RWPE2 (cell line): ENCODE measurements around the gene TLR1.

ENCODE experiments used
- ATAC-seq: fragments of 200-7000 bp; cut with Tn5 transposase; 3 replicates; pipeline ENCODE4 v1.9.1; 2021; ENCODE audit warnings: low read depth
- DNase-seq: peaks from one replicate; pipeline ENCODE4 v3.0.0-alpha.2; 2020; ENCODE audit warnings: low spot score
- H3K27ac ChIP-seq: fragments of 450-650 bp; 2 replicates; pipeline ENCODE4 v1.5.1; 2017; ENCODE audit warnings: mild to moderate bottlenecking; ENCODE audit not compliant: poor library complexity, severe bottlenecking
- H3K27me3 ChIP-seq: fragments of 250-450 bp; sonication (Bioruptor Pico); 2 replicates; pipeline ENCODE4 v1.5.1; 2021; ENCODE audit warnings: mild to moderate bottlenecking, moderate library complexity; ENCODE audit not compliant: insufficient read depth, poor library complexity, severe bottlenecking
- H3K36me3 ChIP-seq: fragments of 250-450 bp; sonication (Bioruptor Pico); 2 replicates; pipeline ENCODE4 v1.5.1; 2020; ENCODE audit warnings: low read depth, mild to moderate bottlenecking, moderate library complexity
- H3K4me1 ChIP-seq: fragments of 250-450 bp; sonication (Bioruptor Pico); 2 replicates; pipeline ENCODE4 v1.5.1; 2021; ENCODE audit warnings: mild to moderate bottlenecking, moderate library complexity; ENCODE audit not compliant: insufficient read depth, poor library complexity, severe bottlenecking
- H3K4me3 ChIP-seq: fragments of 250-450 bp; sonication (Bioruptor Pico); 2 replicates; pipeline ENCODE4 v1.5.1; 2021; ENCODE audit warnings: mild to moderate bottlenecking, moderate library complexity; ENCODE audit not compliant: severe bottlenecking
- H3K9me3 ChIP-seq: fragments of 250-450 bp; sonication (Bioruptor Pico); 2 replicates; pipeline ENCODE4 v1.5.1; 2021; ENCODE audit warnings: mild to moderate bottlenecking, moderate library complexity; ENCODE audit not compliant: severe bottlenecking
- TF ChIP-seq, protein P1 (sequence below): fragments of 450-650 bp; IDR thresholded peaks from one replicate; pipeline ENCODE4 v1.5.1; 2017; ENCODE audit warnings: mild to moderate bottlenecking, moderate library complexity; ENCODE audit not compliant: poor library complexity, severe bottlenecking

The TLR1 gene

DNA sequence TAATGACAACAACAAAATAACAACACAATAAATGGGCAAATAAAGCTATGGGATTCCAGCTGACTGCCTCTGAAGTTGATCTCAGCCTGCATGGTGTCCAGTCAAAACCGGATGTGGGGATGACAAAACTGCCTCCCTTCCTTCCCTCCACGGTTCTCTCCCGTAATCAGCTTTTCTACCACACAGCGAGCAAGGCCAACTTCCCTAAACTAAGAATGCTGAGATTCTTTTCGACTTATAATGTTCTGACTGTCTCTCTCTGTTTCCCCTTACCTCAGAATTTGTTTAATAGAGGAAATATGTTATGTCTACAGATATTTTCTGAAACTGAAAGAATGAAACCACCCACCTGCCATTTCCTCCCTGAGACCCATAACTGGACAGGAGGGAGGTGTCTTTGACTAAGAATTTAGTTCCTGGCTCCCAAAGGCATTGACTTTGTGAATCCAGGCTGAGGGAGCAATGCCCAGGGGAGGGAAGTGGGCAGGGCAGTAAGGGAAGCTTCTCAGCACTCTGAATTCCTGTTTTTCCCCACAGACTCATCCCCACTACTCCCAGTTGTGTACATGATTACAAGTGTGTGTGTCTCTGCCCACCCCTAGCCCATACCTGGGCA, 1.0 kb upstream of the TLR1 start:
- Histone ChIP-seq H3K4me3 (no peak overlapping the region), H3K27ac (no peak overlapping the region), H3K4me1 (no peaks in the 10 kb centered on the region), H3K9me3 (no peaks in the 10 kb centered on the region), H3K36me3 (no peaks in the 10 kb centered on the region), H3K27me3 (no peaks in the 10 kb centered on the region)
- DNase-seq = no peak
- ATAC-seq = no peak
- TF ChIP-seq, protein P1, sequence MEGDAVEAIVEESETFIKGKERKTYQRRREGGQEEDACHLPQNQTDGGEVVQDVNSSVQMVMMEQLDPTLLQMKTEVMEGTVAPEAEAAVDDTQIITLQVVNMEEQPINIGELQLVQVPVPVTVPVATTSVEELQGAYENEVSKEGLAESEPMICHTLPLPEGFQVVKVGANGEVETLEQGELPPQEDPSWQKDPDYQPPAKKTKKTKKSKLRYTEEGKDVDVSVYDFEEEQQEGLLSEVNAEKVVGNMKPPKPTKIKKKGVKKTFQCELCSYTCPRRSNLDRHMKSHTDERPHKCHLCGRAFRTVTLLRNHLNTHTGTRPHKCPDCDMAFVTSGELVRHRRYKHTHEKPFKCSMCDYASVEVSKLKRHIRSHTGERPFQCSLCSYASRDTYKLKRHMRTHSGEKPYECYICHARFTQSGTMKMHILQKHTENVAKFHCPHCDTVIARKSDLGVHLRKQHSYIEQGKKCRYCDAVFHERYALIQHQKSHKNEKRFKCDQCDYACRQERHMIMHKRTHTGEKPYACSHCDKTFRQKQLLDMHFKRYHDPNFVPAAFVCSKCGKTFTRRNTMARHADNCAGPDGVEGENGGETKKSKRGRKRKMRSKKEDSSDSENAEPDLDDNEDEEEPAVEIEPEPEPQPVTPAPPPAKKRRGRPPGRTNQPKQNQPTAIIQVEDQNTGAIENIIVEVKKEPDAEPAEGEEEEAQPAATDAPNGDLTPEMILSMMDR = no peak

DNA sequence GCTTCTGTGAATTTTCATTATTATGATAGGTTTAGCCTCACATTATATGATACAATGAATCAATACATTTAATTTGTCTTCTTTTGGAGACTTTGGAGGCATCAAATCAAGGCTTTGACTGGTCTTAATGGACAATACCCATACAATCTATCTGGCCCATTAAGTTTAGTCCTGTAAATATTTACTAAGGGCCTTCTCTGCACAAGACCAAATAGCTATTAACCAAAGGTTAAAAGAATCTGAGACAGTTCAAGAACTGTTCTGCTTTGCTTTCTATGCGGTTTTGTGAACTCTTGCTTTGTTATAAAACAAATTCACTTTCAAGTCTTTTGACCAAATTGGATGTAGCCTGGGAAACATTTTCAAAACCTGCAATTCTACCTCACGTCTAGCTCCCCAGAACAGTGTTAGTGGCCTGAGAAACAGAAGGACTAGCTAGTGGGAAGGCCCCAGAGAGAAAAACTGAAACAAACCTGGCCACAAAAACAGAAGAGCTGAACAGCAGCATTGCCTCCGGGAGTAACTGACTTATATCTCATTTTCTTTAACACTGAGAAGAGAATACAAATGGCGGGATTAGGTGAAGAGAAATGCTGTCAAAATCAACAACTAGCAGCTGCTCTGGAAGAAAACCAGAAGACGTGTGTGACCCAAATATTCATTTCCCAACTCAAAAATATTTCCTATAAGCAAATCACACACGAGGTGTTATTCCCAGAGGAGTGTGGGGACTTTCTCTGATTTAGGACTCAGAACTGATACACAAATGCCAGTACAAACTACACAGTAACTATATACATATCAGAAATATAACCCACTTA, 548 bp downstream of the TLR1 start:
- Histone ChIP-seq H3K4me3 (no peak overlapping the region), H3K27me3 (no peaks in the 10 kb centered on the region), H3K4me1 (no peaks in the 10 kb centered on the region), H3K36me3 (no peaks in the 10 kb centered on the region), H3K27ac (no peak overlapping the region), H3K9me3 (no peaks in the 10 kb centered on the region)
- DNase-seq = no peak
- TF ChIP-seq, protein P1 = no peak
- ATAC-seq = no peak

DNA sequence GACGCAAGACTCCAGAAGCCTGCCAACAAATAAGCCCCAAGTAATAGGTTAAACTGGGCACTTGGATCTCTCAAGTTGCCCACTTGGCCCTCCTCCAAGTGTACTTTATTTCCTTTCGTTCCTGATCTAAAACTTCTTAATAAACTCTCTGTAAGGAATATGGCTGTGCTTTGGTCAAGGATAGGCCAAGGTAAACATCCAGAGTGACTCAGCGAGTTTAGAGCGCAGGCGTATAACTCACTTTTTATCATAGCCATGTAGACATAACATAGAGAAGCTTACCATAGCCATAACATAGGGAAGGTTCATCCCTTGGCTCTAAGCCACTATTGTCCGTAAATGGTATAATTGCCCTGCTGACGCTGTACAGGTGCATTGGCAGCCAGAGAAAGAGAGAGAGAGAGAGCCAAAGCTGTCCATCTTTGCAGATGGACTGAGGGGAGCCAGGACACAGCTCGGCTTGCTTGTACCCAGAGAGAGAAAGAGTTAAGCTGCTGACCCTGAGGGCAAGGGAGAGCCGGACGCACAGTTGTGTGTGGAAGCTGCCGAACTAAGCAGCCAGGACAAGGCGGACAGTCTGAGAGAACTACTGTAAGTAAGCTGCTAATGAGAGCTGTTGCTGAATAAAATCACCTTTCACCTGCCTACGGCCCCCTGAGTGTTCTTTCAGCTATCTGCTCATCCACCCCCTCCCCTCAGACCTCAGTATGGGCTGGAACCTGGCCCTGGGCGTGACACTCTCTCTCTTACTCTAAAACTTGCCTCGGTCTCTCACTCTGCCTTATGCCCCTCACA, 1.8 kb downstream of the TLR1 start:
- no peaks in the 10 kb centered on the region for H3K9me3 ChIP-seq
- TF ChIP-seq, protein P1 = no peak
- H3K4me3 ChIP-seq = no peak overlapping the region
- ATAC-seq (no peak), DNase-seq (no peak)
- no peaks in the 10 kb centered on the region for H3K4me1 ChIP-seq
- no peaks in the 10 kb centered on the region for H3K27me3 ChIP-seq
- H3K36me3 ChIP-seq = no peaks in the 10 kb centered on the region
- no peak overlapping the region for H3K27ac ChIP-seq

DNA sequence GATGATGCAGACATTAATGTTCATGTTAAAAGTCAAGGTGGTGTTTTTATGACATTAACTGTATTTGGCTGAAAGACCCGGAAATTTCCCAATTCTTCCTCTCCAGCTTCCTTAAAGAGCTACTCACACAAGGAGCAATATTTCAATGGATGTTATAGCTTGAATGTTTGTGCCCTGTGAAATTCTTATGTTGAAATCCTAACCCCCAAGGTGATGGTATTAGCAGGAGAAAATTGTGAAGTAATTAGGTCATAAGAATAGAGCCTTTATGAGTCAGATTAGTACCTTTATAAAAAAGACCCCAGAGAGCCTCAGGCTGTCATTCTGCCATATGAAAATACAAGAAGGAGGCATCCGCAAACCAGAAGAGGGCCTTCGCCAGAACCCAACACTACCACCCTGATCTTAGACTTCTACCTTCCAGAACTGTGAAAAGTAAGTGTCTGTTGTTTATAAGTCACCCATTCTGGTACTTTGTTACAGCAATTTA, 3.6 kb downstream of the TLR1 start:
- DNase-seq (no peak), ATAC-seq (no peak)
- Histone ChIP-seq H3K4me3 (no peak overlapping the region), H3K27me3 (no peaks in the 10 kb centered on the region), H3K27ac (no peak overlapping the region), H3K4me1 (no peaks in the 10 kb centered on the region), H3K9me3 (no peaks in the 10 kb centered on the region), H3K36me3 (no peaks in the 10 kb centered on the region)
- TF ChIP-seq, protein P1 = no peak
